Stimulated activated CD8-positive, alpha-beta memory T cell treated with anti-CD3 and anti-CD28 coated beads, Interleukin-12 subunit alpha, Interleukin-12 subunit beta, amount 100 ng/mL, for 24 hours (primary cell): ENCODE results near the gene SPOCK2.
"Not testable (repeated sequence)": the region's sequence is repeated elsewhere in the genome, so short reads cannot be mapped to it uniquely, and the experiment has no call there.

ENCODE experiments used
- DNase-seq: peaks from one replicate; pipeline ENCODE4 v3.0.0-alpha.2; 2020; ENCODE audit errors: extremely low read depth

SPOCK2 gene, protein sequence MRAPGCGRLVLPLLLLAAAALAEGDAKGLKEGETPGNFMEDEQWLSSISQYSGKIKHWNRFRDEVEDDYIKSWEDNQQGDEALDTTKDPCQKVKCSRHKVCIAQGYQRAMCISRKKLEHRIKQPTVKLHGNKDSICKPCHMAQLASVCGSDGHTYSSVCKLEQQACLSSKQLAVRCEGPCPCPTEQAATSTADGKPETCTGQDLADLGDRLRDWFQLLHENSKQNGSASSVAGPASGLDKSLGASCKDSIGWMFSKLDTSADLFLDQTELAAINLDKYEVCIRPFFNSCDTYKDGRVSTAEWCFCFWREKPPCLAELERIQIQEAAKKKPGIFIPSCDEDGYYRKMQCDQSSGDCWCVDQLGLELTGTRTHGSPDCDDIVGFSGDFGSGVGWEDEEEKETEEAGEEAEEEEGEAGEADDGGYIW

DNA sequence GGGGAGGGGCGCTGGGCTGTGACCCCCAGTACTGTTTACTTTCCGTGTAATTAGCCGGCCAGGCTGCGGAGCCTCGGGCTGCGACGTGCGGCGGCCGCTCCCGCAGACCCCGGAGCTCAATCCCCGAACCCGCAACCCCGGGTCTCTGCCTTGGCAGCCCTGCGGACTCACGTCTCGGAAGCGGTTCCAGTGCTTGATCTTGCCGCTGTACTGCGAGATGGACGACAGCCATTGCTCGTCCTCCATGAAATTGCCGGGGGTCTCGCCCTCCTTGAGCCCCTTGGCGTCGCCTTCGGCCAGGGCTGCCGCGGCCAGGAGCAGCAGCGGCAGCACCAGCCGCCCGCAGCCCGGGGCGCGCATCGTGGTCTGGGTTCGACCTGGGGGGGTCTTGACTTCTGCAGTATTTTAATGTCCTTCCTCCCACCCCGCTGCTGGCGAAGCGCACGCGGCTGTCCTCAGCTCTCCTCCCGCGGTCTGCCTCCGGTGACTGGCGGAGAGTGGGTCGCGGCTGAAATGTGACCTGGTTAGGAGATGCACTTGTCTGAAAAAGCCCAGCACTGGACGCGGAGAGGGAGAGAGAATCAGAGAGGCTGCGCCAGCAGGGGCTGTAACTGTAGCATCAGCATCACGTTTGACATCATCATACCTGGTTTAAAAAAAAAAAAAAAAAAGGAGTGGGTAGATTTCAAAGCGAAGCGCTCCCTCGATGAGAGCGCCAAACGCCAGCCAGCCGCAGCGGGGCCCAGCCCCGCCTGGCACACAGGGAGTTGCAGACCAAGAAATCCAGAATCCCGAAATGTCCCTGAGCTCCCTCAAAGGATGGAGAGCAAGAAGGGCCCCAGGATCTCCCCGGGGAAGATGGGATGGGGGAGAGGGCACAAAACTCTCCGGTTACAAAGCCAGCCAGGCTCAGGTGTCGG, at the start of gene SPOCK2:
TSS of gene SPOCK2 (minus strand) at position 583 of the 920 bp plus-strand sequence. CDS start at position 360, 223 bp downstream.
- DNase-seq, result no peak

GRCh38 chr10:72137583-72137982, 49.2 kb upstream of the SPOCK2 start:
- DNase-seq, result no peak

DNA sequence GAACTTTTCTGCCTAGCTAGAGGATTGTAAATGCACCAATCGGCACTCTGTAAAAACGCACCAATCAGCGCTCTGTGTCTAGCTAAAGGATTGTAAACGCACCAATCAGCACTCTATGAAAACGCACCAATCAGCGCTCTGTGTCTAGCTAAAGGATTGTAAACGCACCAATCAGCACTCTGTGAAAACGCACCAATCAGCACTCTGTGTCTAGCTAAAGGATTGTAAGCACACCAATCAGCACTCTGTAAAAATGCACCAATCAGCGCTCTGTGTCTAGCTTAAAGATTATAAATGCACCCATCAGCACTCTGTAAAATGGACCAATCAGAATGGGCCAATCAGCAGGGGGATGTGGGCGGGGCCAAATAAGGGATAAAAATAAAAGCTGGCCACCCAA, 47.9 kb upstream of the SPOCK2 start:
- DNase-seq, result not testable (repeated sequence)

GRCh38 chr10:72134785-72135767, 46.7 kb upstream of the SPOCK2 start:
- no peak for DNase-seq

- no peak for DNase-seq
Measured at GRCh38 chr10:72133517-72133916, 45.2 kb upstream of the SPOCK2 start.

DNA sequence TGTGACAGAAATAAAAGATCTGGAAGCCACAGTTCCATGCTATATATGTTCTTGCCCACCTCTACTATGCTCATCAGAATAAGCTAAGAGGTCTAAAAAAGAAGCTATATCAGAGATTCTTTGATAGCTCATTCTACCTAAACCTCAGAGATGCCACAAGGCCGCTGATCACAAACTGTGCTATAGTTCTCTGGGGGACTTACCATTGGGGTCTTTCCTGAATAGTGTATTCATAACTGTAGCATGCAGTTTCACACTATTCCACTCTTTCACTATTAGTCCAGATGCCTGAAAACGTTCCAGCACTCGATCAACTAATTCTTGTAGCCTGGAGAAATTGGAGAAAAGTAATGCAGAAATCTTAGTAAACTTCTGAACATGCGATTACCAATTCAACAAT, 44.5 kb upstream of the SPOCK2 start:
- DNase-seq, result no peak

DNA sequence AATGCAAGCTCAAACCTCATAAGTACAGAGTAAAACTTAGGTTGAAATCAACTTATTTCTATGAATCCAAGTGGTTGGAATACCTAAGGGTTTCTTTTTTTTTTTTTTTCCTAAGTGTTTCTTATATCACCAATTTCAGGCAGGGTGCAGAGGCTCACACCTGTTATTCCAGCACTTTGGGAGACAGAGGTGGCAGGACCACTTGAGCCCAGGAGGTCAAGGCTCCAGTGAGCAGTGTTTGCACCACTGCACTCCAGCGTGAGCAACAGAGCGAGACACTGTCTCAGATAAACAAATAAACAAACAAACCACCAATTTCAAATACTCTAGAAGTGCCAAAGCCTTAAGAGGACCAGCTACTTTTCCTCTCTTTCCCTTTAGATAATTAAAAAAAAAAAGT, 39.2 kb upstream of the SPOCK2 start:
- DNase-seq, result no peak

GRCh38 chr10:72126872-72127232, 38.5 kb upstream of the SPOCK2 start:
- DNase-seq, result no peak

- no peak for DNase-seq
Measured at GRCh38 chr10:72126184-72126871, 38.0 kb upstream of the SPOCK2 start.

DNA sequence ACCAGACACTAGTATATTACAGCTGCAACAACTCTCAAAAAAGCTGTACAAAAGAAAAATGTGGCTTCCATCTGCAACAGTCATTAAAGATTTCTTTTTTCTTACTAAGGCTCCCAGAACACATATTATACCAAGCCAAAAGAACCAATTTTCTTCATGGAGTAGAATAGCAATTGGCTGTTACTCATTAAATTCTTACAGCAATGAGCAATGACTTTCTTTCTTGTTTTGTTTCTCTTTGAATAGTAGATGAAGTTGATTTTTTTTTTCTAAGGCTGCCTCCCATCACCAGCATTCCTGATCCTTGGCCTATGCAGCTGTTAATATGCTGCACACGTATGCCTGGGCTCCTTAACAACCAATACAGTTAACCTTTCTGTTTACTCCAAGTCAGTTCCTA, 36.6 kb upstream of the SPOCK2 start:
- no peak for DNase-seq

- no peak for DNase-seq
Measured at GRCh38 chr10:72124381-72124780, 36.0 kb upstream of the SPOCK2 start.

- no peak for DNase-seq
Measured at GRCh38 chr10:72123616-72124015, 35.3 kb upstream of the SPOCK2 start.

GRCh38 chr10:72122221-72122620, 33.9 kb upstream of the SPOCK2 start:
- no peak for DNase-seq

DNA sequence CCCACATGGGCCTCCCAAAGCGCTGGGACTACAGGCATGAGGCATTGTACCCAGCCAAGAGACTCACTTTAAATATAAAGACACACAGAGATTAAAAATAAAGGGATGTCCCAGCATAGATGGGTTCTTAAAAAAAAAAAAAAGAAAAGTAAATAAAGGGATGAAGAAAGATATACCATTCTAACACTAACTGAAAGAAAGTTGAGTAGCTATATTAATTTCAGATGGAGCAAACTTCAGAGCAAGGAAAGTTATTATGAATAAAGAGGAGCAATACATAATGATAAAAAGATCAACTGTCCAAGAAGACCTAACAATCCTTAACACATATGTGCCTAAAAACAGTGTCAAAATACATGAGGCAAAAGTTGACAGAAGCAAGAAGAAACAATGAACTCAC, 33.0 kb upstream of the SPOCK2 start:
- no peak for DNase-seq

- no peak for DNase-seq
Measured at GRCh38 chr10:72116372-72116771, 28.0 kb upstream of the SPOCK2 start.

DNA sequence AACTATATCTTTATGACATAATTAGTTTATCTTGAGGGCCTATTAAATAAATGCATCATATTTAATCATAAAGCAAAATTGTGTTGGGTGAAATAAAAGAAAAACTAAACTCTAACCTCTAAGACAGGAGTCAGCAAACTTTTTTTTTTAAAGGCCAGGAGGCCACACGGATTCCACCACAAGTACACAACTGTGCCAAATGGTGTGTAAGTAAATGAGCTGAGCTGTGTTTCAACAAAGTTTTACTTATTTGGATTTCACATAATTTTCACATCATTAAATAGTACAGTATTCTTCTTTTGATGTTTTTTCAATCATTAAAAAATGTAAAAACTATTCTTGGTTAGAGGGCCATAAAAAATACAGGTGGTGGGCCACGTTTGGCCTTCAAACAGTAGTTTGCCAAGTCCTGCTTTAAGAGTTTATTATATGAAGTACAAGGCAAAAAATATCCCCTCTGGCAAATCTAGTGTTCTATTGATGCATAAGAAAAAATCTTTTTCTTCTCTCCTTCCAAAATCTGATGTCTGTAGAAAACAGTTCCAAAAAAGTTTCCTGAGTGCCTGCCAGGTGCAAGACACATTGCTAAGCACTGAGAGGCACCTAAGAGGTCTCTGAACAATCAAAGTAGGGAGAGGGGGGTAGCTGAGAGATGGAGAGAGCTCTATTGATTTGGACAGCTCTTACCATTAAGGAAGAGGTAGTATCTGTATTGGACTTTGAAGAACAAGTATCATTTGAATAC, 26.5 kb upstream of the SPOCK2 start:
- no peak for DNase-seq

GRCh38 chr10:72110673-72111401, 22.5 kb upstream of the SPOCK2 start:
- no peak for DNase-seq

DNA sequence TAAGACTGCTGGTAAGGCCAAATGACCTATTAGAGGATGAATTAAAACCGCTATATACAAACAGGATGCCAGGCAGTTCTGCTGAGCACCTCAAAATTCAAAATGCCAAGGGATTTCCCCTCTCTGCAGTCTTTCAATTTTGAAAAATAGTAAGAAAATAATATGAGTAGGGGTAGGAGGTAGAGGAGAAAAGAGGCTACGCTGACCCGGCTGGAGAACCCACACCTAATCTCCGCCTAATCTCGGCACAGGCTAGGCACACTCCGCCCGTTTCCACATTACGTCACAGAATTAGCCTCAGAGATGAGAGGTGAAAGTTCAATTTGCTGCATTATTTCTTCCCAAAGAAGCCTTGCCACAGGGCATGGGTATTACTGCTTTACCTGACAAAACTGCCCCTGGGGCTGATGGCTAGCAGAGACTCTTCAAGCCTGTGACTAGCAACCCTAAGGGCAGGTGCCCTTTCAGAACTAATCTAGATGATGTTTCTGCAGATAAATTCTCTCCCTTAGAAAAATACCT, 21.3 kb upstream of the SPOCK2 start:
- no peak for DNase-seq
